HG03045 (cell line): ENCODE results near the gene RASIP1.
"Not testable (repeated sequence)": the region's sequence is repeated elsewhere in the genome, so short reads cannot be mapped to it uniquely, and the experiment has no call there.

Experiments used
- ATAC-seq: cut with Tn5 transposase; IDR thresholded peaks from one replicate; pipeline ENCODE4 v1.9.1; 2021; ENCODE audit warnings: mild to moderate bottlenecking, moderate library complexity; ENCODE audit not compliant: unreplicated experiment

The RASIP1 gene

GRCh38 chr19:48740164-48740972 lies at the start of gene RASIP1:
Gene RASIP1, minus strand, starts transcription at chr19:48740610. Its CDS starts 328 bp downstream, at chr19:48740282.
- no peak for ATAC-seq

GRCh38 chr19:48787331-48787730 lies 46.9 kb upstream of the RASIP1 start:
- ATAC-seq = not testable (repeated sequence)

DNA sequence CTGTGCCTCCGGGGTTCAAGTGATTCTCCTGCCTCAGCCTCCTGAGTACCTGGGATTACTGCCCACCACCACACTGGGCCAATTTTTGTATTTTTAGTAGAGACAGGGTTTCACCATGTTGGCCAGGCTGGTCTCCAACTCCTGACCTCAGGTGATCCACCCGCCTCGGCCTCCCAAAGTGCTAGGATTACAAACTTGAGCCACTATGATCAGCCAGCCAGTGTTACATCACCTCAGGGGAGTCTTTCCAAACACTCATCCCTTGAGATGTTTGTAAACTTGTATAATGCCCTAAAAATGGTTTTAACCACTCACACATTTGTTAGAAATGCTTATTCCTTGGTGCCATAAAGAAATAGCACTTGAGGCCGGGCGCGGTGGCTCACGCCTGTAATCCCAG lies 46.0 kb upstream of the RASIP1 start:
- not testable (repeated sequence) for ATAC-seq

GRCh38 chr19:48784527-48784926 lies 44.1 kb upstream of the RASIP1 start:
- no peak for ATAC-seq

DNA sequence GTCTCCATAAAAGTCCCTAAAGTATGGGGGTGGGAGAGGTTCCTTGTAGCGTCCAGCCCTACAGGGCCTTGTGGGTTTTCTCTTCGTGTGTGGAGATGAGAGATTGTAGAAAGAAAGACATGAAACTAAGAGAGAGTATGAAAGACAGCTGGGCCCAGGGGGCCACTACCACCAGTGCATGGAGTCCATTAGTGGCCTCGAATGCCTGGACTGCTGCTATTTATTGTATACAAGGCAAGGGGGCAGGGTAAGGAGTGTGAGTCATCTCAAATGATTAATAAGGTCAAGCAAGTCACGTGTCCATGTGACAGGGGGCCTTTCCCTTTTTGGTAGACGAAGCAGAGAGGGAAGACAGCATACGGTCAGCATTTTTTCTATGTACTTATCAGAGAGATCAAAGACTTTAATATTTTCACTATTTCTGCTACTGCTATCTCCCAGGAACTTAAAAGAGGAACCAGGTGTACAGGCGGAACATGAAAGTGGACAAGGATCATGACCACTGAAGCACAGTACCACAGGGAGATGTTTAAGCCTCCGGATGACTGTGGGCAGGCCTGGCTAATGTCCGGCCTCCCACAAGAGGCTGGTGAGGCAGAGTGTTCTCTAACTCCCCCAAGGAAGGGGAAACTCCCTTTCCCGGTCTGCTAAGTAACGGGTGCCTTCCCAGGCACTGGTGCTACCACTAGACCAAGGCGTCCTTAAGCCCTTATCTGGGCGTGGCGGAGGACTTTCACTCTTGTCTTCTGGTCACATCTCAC lies 40.4 kb upstream of the RASIP1 start:
- ATAC-seq = no peak

DNA sequence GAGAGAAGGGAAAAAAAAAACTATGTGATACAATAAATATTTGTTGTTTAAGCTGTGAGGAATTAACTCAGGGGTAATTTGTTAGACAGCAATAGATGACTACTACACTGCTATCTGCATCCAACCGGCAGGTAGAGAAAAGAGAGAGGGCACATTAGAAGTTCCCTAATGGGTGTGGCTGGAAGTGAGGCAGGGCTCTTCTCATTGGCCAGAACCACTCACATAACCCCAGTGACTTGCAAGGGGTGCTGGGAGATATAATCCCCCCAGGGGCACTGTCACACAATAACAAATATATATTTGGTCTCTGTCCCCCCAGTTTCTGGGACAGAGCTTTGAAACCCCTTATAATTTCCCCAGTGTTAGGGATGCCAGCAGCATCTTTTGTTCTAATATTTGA lies 39.2 kb upstream of the RASIP1 start:
- no peak for ATAC-seq

- no peak for ATAC-seq
These were observed 37.3 kb upstream of the RASIP1 start for GRCh38 chr19:48777720-48778119.

GRCh38 chr19:48777139-48777538 lies 36.7 kb upstream of the RASIP1 start:
- no peak for ATAC-seq

DNA sequence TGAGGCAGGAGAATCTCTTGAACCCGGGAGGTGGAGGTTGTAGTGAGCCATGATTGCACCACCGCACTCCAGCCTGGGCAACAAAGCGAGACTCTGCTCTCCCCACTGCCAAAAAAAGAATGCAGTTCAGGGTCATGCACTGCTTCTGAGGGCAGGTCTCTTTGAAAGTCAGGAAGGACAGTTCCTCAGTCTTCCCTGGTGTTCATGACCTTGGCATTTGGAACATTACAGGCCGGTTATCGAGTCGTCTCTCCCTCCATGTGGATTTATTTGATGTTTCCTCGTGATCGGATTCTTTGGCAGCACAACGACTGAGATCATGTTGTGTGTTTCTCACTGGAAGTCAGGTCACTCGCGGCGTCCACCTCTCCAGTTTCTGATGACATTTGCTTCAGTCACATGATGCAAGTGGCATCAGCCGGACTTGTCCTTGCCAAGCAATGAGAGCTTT lies 32.1 kb upstream of the RASIP1 start:
- ATAC-seq = no peak

GRCh38 chr19:48770734-48771472 lies 30.5 kb upstream of the RASIP1 start:
- ATAC-seq = no peak

GRCh38 chr19:48770266-48770665 lies 29.9 kb upstream of the RASIP1 start:
- no peak for ATAC-seq

DNA sequence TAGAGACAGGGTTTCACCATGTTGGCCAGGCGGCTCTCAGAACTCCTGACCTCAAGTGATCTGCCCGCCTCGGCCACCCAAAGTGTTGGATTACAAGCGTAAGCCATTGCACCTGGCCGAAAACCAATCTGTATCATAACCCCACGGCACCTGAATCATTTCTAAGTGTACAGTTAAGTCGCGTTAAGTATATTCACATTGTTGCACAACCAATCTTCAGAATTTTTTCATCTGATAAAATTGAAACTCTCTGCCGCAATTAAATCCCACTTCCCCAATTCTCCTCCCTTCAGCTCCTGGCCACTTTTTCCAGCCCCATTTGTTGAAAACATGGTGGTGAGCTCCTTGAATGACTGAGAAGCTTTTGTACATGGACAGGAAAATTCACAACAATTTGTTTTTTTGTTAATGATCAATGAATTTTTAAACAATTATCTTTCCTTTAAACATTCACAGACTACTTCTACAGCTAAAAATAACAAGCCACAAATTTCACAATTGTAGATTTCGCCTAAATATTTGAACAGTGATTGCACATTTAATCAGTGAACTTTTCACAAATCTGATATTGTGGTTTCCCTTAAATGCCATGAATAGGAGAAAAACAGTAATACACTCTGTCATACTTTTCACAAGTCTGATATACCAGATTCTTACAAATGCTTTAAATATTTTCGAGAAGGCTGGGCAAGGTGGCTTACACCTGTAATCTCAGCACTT lies 28.7 kb upstream of the RASIP1 start:
- ATAC-seq = no peak

DNA sequence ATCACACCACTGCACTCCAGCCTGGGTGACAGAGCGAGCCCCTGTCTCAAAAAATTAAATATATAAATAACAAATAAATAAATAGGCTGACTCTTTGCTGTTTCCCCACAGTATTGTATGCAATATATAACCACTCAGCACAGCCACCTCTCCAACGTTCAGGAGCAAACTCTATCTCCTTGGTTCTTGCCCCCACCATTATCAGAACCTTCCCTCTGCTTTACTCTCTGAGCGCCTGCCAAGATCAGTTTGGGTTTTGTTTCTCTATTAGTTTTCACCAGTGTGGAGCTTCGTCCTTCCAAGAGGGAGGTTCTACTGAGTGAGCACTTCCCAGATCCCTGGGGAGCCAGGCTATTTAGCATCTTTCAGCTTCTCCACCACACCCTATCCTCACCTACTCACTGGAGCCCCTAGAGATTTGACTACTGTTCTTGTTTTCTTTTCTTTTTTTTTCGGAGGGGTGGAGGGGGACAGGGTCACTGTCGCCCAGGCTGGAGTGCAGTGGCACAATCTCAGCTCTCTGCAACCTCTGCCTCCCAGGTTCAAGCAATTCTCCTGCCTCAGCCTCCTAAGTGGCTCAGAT lies 27.9 kb upstream of the RASIP1 start:
- ATAC-seq = not testable (repeated sequence)

GRCh38 chr19:48765816-48766215 lies 25.4 kb upstream of the RASIP1 start:
- not testable (repeated sequence) for ATAC-seq

DNA sequence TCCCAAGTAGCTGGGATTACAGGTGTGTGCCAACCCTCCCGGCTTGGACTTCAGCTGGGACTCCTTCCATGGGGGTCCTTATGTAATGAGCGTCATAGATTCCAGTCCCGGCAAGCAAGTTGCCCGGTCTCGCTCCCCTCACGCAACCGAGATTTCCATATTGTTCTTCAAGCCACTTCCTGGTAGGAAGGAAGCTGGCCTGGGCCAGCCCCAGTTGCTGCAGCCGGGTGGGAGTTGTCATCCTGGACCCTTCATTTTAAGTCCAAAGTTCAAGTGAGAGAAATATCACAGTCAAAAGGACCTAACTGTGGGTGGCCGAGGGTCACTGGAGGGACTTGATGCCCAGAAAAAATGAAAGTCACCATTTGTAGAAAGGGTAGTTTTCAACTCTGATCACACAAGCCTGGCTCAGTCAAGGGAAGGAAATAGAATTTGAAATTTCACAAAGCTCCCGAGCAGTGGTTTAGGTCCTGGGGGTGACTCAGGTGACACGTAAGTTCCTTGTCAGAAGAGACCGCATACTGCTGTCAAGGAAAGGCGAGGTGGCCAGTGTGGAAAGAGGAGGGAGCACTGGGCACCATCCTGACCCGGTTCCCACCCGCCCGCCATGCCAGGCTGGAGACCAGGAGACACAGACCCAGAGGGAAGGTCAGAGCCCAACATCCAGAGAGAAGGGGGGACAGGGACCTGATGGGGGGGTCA lies 20.2 kb upstream of the RASIP1 start:
- no peak for ATAC-seq

GRCh38 chr19:48757741-48758144 lies 17.3 kb upstream of the RASIP1 start:
- no peak for ATAC-seq

DNA sequence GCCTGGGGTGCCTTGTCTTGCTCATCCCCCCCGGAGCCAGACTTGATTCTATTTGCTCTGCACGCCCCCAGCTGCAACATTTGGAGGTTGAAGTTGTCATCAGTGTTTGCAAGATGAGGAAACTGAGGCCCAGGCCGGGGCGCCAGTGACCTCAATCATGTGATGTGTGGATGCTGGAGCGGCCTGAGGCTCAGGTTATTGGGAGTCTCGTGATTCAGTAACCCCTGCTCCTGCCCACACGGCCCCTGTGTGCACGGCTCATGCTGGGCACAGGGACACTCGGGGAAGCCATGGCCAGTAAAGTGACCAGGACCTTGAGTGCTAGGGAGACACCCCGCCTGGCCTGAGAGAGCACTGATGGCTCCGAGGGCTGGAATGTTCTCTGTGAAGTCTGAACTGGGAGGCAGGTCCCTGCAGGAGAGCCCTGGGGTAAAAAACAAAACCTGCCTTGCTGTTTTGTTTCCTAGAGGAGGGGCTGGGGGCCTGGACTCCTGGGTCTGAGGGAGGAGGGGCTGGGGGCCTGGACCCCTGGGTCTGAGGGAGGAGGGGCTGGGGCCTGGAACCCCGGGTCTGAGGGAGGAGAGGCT lies 16.8 kb upstream of the RASIP1 start:
- no peak for ATAC-seq

- ATAC-seq = no peak
These were observed 16.3 kb upstream of the RASIP1 start for GRCh38 chr19:48756686-48757085.

GRCh38 chr19:48756212-48756611 lies 15.8 kb upstream of the RASIP1 start:
- no peak for ATAC-seq
